K562 (cell line): ENCODE measurements around the gene ZNF837. TPM values are rescaled to one million over a fixed set of nuclear protein-coding genes. Genes with fewer than 3 reads are reported as not detected.

ENCODE experiments used
- CEBPG ChIP-seq, 3 experiments: fragments of 200-800 bp in 1 of 3; sonication (Bioruptor generic) in 1 of 3; sonication (generic) in 1 of 3; formaldehyde crosslinking in 1 of 3; IDR thresholded peaks in 2 of 3; conservative IDR thresholded peaks in 1 of 3; 2 replicates each; pipeline versions ENCODE4 v1.6.1 to v1.8.0; 2016 to 2022; ENCODE audit warnings: missing compliant biosample characterization in 2 of 3, missing genetic modification characterization in 2 of 3, mild to moderate bottlenecking in 1 of 3, missing genetic modification reagents in 1 of 3
- CHD2 ChIP-seq: IDR thresholded peaks from 2 replicates; pipeline ENCODE4 v1.6.1; 2011; ENCODE audit warnings: low read depth, low read length
- HCFC1 ChIP-seq: IDR thresholded peaks from 2 replicates; pipeline ENCODE4 v1.6.1; 2012; ENCODE audit warnings: low read depth, low read length, improper control_type of control experiment
- HDAC3 ChIP-seq: fragments of 450-650 bp; IDR thresholded peaks from 2 replicates; pipeline ENCODE4 v1.6.1; 2018; ENCODE audit warnings: borderline replicate concordance, mild to moderate bottlenecking, moderate library complexity; ENCODE audit not compliant: partially characterized antibody
- KLF1 ChIP-seq: fragments of 450-650 bp; IDR thresholded peaks from 2 replicates; pipeline ENCODE4 v1.6.1; 2016; ENCODE audit warnings: missing genetic modification characterization, missing compliant biosample characterization
- MTA3 ChIP-seq: fragments of 450-650 bp; formaldehyde crosslinking; IDR thresholded peaks from 2 replicates; pipeline ENCODE4 v1.6.1; 2017; ENCODE audit warnings: mild to moderate bottlenecking, borderline replicate concordance
- NCOA6 ChIP-seq: fragments of 450-650 bp; IDR thresholded peaks from 2 replicates; pipeline ENCODE4 v1.6.1; 2017; ENCODE audit warnings: mild to moderate bottlenecking
- NFIX ChIP-seq: fragments of 250-450 bp; sonication (Bioruptor Pico); IDR thresholded peaks from 2 replicates; pipeline ENCODE4 v1.4.0; 2020; ENCODE audit warnings: low read depth, mild to moderate bottlenecking, moderate library complexity
- SAP30 ChIP-seq: fragments of 200-600 bp; sonication (generic); IDR thresholded peaks from 2 replicates; pipeline ENCODE4 v1.6.1; 2012; ENCODE audit warnings: borderline replicate concordance, low read depth, mild to moderate bottlenecking, moderate library complexity, low read length, control low read depth, inconsistent platforms; ENCODE audit not compliant: insufficient read depth, poor library complexity, severe bottlenecking
- STAG1 ChIP-seq: sonication (generic); formaldehyde crosslinking; IDR thresholded peaks from 2 replicates; pipeline ENCODE4 v1.5.0; 2020; ENCODE audit warnings: missing genetic modification reagents, borderline replicate concordance
- SUPT5H ChIP-seq: fragments of 450-650 bp; IDR thresholded peaks from 2 replicates; pipeline ENCODE4 v1.6.1; 2016
- TCF3 ChIP-seq: sonication (generic); formaldehyde crosslinking; IDR thresholded peaks from 2 replicates; pipeline ENCODE4 v1.4.0; 2020; ENCODE audit warnings: mild to moderate bottlenecking, missing genetic modification reagents
- ZNF347 ChIP-seq: fragments of 450-650 bp; formaldehyde crosslinking; IDR thresholded peaks from 2 replicates; pipeline ENCODE4 v1.4.0; 2020; ENCODE audit warnings: low read depth, mild to moderate bottlenecking, moderate library complexity
- ZNF785 ChIP-seq: fragments of 250-450 bp; sonication (Bioruptor Pico); IDR thresholded peaks from 2 replicates; pipeline ENCODE4 v1.4.0; 2020; ENCODE audit warnings: mild to moderate bottlenecking
- polyA plus RNA-seq, 8 experiments: library from polyadenylated mRNA; depleted of rRNA in 4 of 8; stranded (reverse) in 5 of 8; unstranded in 3 of 8; fragments of >200 nt; fragmentation: Nextera tagmentation in 2 of 8; fragmentation: Illumina TruSeq in 1 of 8; extraction: Ambion mirVana in 2 of 8; extraction: Trizol in 1 of 8; gene quantifications; 2 replicates each; pipeline versions ENCODE4 v1.2.1 to v1.2.3, GENCODE V29; 2011 to 2014; ENCODE audit warnings: inconsistent platforms in 1 of 8, missing spikeins in 1 of 8
- total RNA-seq, 7 experiments: library from RNA; depleted of rRNA in 6 of 7; stranded (reverse); fragments of >200 nt in 6 of 7; fragmentation: Illumina TruSeq in 2 of 7; extraction: Trizol in 2 of 7; gene quantifications; 2 replicates each; pipeline versions ENCODE4 v1.2.1 to v1.2.3, GENCODE V29; 2011 to 2021; ENCODE audit warnings: low replicate concordance in 1 of 7
- TF ChIP-seq, protein P1 (sequence below): sonication (generic); formaldehyde crosslinking; IDR thresholded peaks from 2 replicates; pipeline ENCODE4 v1.8.0; 2023; ENCODE audit warnings: mild to moderate bottlenecking, missing genetic modification reagents
- TF ChIP-seq, protein P2 (sequence below): fragments of 250-450 bp; sonication (Bioruptor Pico); IDR thresholded peaks from 2 replicates; pipeline ENCODE4 v1.8.0; 2021; ENCODE audit warnings: borderline replicate concordance, mild to moderate bottlenecking, moderate library complexity; ENCODE audit not compliant: poor library complexity, severe bottlenecking
- TF ChIP-seq, protein P3 (sequence below): fragments of 200-800 bp; sonication (Bioruptor generic); IDR thresholded peaks from 2 replicates; pipeline ENCODE4 v1.6.1; 2016; ENCODE audit warnings: missing genetic modification characterization, missing compliant biosample characterization

ZNF837 gene
- total and polyA plus RNA-seq, 9 of the 15 experiments (the other 6 are each of a cell fraction or from before 2014, with no cell fraction given) = 0.11 to 2.1 (median 0.57) TPM; not detected in 4

DNA sequence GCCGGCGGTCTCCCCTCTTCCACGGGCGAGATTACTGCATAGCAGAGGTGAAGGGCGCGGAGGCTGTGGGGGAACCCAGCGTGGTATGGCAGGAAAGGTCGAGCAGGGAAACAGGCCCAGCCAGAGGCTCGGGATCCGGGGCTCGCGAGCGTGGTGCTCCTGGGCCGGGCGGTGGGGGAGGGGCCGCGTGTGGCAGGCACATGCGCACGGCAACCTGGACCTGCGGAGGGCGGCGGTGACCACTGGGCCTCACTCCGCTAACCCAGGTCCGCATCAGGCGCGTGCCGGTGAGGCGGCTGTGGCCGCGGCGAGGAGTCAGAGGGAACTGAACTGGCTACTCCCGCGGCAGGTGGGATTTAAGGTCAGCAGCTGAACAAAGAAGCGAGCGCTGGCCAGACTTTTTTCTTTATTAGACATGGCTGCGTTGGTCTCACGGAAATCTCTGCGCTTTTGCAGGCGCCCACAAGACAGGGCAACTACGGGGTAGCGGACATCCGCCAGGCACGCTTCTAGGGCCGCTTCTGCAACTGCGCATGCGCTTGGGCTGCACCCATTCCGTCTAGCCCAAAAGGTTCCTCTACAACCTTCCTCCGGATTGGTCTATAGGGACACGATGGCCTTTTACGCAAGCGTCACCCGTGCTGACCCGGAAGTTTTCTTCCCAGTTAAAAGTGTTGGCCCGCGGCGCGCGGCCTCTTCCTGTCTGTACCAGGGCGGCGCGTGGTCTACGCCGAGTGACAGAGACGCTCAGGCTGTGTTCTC is 5.9 kb upstream of the ZNF837 start, which contains the start of gene RPS5 (continued):
- TF ChIP-seq, protein P1, sequence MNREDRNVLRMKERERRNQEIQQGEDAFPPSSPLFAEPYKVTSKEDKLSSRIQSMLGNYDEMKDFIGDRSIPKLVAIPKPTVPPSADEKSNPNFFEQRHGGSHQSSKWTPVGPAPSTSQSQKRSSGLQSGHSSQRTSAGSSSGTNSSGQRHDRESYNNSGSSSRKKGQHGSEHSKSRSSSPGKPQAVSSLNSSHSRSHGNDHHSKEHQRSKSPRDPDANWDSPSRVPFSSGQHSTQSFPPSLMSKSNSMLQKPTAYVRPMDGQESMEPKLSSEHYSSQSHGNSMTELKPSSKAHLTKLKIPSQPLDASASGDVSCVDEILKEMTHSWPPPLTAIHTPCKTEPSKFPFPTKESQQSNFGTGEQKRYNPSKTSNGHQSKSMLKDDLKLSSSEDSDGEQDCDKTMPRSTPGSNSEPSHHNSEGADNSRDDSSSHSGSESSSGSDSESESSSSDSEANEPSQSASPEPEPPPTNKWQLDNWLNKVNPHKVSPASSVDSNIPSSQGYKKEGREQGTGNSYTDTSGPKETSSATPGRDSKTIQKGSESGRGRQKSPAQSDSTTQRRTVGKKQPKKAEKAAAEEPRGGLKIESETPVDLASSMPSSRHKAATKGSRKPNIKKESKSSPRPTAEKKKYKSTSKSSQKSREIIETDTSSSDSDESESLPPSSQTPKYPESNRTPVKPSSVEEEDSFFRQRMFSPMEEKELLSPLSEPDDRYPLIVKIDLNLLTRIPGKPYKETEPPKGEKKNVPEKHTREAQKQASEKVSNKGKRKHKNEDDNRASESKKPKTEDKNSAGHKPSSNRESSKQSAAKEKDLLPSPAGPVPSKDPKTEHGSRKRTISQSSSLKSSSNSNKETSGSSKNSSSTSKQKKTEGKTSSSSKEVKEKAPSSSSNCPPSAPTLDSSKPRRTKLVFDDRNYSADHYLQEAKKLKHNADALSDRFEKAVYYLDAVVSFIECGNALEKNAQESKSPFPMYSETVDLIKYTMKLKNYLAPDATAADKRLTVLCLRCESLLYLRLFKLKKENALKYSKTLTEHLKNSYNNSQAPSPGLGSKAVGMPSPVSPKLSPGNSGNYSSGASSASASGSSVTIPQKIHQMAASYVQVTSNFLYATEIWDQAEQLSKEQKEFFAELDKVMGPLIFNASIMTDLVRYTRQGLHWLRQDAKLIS (CRISPR knock-in tag) = peak; percentile 53
- TF ChIP-seq KLF1 (tag) = peak; percentile 35; the same call in 1 of the 2 replicates
- peak; percentile 82 for TF ChIP-seq SAP30
- 0 out of 2 replicates have a peak, but pooled peaks have one; percentile 12 for TF ChIP-seq TCF3 (CRISPR knock-in tag)
- TF ChIP-seq, protein P2, sequence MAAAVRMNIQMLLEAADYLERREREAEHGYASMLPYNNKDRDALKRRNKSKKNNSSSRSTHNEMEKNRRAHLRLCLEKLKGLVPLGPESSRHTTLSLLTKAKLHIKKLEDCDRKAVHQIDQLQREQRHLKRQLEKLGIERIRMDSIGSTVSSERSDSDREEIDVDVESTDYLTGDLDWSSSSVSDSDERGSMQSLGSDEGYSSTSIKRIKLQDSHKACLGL (CRISPR knock-in tag) = peak; percentile 91
- peak; percentile 84 for TF ChIP-seq HCFC1
- peak; percentile 1; the same call in 1 of the 2 replicates for TF ChIP-seq STAG1
- no peak for TF ChIP-seq ZNF785
- no peak for TF ChIP-seq HDAC3
- TF ChIP-seq NFIX (CRISPR knock-in tag) = no peak
- TF ChIP-seq, protein P3, sequence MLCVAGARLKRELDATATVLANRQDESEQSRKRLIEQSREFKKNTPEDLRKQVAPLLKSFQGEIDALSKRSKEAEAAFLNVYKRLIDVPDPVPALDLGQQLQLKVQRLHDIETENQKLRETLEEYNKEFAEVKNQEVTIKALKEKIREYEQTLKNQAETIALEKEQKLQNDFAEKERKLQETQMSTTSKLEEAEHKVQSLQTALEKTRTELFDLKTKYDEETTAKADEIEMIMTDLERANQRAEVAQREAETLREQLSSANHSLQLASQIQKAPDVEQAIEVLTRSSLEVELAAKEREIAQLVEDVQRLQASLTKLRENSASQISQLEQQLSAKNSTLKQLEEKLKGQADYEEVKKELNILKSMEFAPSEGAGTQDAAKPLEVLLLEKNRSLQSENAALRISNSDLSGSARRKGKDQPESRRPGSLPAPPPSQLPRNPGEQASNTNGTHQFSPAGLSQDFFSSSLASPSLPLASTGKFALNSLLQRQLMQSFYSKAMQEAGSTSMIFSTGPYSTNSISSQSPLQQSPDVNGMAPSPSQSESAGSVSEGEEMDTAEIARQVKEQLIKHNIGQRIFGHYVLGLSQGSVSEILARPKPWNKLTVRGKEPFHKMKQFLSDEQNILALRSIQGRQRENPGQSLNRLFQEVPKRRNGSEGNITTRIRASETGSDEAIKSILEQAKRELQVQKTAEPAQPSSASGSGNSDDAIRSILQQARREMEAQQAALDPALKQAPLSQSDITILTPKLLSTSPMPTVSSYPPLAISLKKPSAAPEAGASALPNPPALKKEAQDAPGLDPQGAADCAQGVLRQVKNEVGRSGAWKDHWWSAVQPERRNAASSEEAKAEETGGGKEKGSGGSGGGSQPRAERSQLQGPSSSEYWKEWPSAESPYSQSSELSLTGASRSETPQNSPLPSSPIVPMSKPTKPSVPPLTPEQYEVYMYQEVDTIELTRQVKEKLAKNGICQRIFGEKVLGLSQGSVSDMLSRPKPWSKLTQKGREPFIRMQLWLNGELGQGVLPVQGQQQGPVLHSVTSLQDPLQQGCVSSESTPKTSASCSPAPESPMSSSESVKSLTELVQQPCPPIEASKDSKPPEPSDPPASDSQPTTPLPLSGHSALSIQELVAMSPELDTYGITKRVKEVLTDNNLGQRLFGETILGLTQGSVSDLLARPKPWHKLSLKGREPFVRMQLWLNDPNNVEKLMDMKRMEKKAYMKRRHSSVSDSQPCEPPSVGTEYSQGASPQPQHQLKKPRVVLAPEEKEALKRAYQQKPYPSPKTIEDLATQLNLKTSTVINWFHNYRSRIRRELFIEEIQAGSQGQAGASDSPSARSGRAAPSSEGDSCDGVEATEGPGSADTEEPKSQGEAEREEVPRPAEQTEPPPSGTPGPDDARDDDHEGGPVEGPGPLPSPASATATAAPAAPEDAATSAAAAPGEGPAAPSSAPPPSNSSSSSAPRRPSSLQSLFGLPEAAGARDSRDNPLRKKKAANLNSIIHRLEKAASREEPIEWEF (CRISPR knock-in tag) = peak; percentile 80; the same call in 1 of the 2 replicates
- TF ChIP-seq ZNF347 (CRISPR knock-in tag) = no peak
- peak; percentile 68 for TF ChIP-seq CHD2
- TF ChIP-seq MTA3 = peak; percentile 98
- peak; percentile 94 for TF ChIP-seq SUPT5H
- TF ChIP-seq NCOA6 = no peak
- peak; percentile 59; the same call in 1 of the 2 replicates for TF ChIP-seq CEBPG (CRISPR knock-in tag; IDR thresholded peaks at IDR 0.05)
- peak; percentile 32 to 56; a peak in 2 of 4 replicates for TF ChIP-seq CEBPG (tag; conservative IDR thresholded peaks at IDR 0.05 in 1 of 2, IDR thresholded peaks at IDR 0.05 in 1 of 2)
